Esophagus squamous epithelium (tissue), 4 donors: ENCODE data around the gene VAMP1.

Experiments used
- POLR2A ChIP-seq, 4 donors: fragments of 450-650 bp; IDR thresholded peaks; one replicate each; pipeline ENCODE4 v1.6.1; 2017; ENCODE audit warnings: antibody characterized with exemption in 4 of 4, mild to moderate bottlenecking in 4 of 4, moderate library complexity in 3 of 4
- TF ChIP-seq, protein P1 (sequence below), 6 experiments: fragments of 450-650 bp in 4 of 6; fragments of 200-600 bp in 2 of 6; sonication (generic) in 2 of 6; IDR thresholded peaks; one replicate each; pipeline ENCODE4 v1.5.1; 2016 to 2019; ENCODE audit warnings: antibody characterized with exemption in 6 of 6, mild to moderate bottlenecking in 4 of 6, moderate library complexity in 4 of 6

DNA sequence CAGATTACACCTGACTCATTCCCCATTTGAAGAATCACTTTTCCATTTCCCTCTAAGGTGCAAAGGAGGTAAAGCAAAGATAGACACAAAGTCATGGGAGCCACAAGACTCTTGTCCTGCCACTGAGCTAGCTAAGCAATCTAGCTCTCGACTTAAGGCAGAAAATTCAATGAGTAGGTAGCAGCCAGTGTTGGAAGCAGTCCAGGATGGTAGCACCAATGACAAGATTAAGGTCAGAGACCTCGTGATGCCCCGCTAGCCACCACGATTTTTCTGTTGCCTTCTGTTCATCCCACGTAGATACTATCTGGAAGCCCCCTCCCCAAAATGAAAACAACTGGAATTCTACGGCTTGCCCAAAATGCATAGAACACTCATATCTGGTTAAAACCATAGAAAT is 1.4 kb downstream of the VAMP1 start:
- TF ChIP-seq, protein P1, sequence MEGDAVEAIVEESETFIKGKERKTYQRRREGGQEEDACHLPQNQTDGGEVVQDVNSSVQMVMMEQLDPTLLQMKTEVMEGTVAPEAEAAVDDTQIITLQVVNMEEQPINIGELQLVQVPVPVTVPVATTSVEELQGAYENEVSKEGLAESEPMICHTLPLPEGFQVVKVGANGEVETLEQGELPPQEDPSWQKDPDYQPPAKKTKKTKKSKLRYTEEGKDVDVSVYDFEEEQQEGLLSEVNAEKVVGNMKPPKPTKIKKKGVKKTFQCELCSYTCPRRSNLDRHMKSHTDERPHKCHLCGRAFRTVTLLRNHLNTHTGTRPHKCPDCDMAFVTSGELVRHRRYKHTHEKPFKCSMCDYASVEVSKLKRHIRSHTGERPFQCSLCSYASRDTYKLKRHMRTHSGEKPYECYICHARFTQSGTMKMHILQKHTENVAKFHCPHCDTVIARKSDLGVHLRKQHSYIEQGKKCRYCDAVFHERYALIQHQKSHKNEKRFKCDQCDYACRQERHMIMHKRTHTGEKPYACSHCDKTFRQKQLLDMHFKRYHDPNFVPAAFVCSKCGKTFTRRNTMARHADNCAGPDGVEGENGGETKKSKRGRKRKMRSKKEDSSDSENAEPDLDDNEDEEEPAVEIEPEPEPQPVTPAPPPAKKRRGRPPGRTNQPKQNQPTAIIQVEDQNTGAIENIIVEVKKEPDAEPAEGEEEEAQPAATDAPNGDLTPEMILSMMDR (IDR thresholded peaks at IDR 0.05), result no peak
- no peak for TF ChIP-seq POLR2A (IDR thresholded peaks at IDR 0.05)
